HepG2 (cell line): ENCODE results near the gene LMNA. TPM values are rescaled to one million over a fixed set of nuclear protein-coding genes. Genes with fewer than 3 reads are reported as not detected.

Experiments used
- ATAC-seq: fragments of 200-7000 bp; cut with Tn5 transposase; 3 replicates; pipeline ENCODE4 v1.9.1; 2020; ENCODE audit warnings: mild to moderate bottlenecking, moderate library complexity
- BruUV-seq: library from RNA; stranded (reverse); fragments of 400-500 nt; replicated peaks from 2 replicates; lab custom pipeline; 2021; lab: Mats Ljungman, UMichigan
- CTCF ChIA-PET: fragments of 300-600 bp; formaldehyde crosslinking; extraction: SDS; loops from one replicate; lab custom pipeline; 2021; ENCODE audit warnings: low total read pairs, inconsistent platforms, low intra/inter-chr PET ratio; lab: Yijun Ruan, JAX
- POLR2A ChIA-PET: fragments of 350-600 bp; sonication (Branson Sonifier 250); formaldehyde crosslinking; loops from one replicate; lab custom pipeline; 2020; ENCODE audit warnings: antibody characterized with exemption, inconsistent platforms; lab: Yijun Ruan, JAX
- DNase-seq: peaks from one replicate; pipeline ENCODE4 v3.0.0-alpha.2; 2015; ENCODE audit warnings: low spot score
- FAIRE-seq: peaks from 3 replicates; lab custom pipeline; 2011; peaks lifted over from hg19 to GRCh38; lab: Jason Lieb, UNC
- H2AFZ ChIP-seq: one replicate; pipeline ENCODE4 v1.6.1; 2011; ENCODE audit warnings: low read length, inconsistent platforms
- H3K27ac ChIP-seq: fragments of 300-600 bp; 3 replicates; pipeline ENCODE4 v1.8.0; 2011; ENCODE audit warnings: mixed run types, mild to moderate bottlenecking, mixed read lengths, low read length, inconsistent platforms; ENCODE audit not compliant: insufficient read depth; ENCODE audit errors: extremely low read length
- H3K27me3 ChIP-seq, 2 experiments: fragments of 200-600 bp in 1 of 2; 2 replicates in 1 of 2; 3 replicates in 1 of 2; pipeline versions ENCODE4 v1.6.0 to v1.8.0; 2011; ENCODE audit warnings: low read length in 2 of 2, mild to moderate bottlenecking in 2 of 2, moderate library complexity in 2 of 2, inconsistent platforms in 1 of 2; ENCODE audit not compliant: insufficient read depth in 2 of 2, control insufficient read depth in 1 of 2
- H3K36me3 ChIP-seq, 2 experiments: fragments of 200-600 bp in 1 of 2; replicated peaks in 1 of 2; 2 replicates in 1 of 2; 3 replicates in 1 of 2; pipeline versions ENCODE4 v1.5.1 to v1.8.0; 2011; ENCODE audit warnings: low read length in 2 of 2, inconsistent platforms in 1 of 2; ENCODE audit not compliant: insufficient read depth in 2 of 2, control insufficient read depth in 1 of 2
- H3K4me1 ChIP-seq: 2 replicates; pipeline ENCODE4 v1.5.1; 2012; ENCODE audit warnings: low read length, inconsistent platforms; ENCODE audit not compliant: insufficient read depth
- H3K4me2 ChIP-seq: 2 replicates; pipeline ENCODE4 v1.6.0; 2011; ENCODE audit warnings: low read depth, low read length, inconsistent platforms
- H3K4me3 ChIP-seq, 3 experiments: fragments of 200-600 bp in 1 of 3; sonication (generic), shearing (Covaris generic) in 1 of 3; replicated peaks in 1 of 3; 2 replicates each; pipeline ENCODE4 v1.5.1; 2011 to 2016; ENCODE audit warnings: low read length in 3 of 3, inconsistent platforms in 2 of 3, low read depth in 2 of 3, mild to moderate bottlenecking in 2 of 3, control low read depth in 1 of 3, mixed read lengths in 1 of 3; ENCODE audit not compliant: insufficient read depth in 1 of 3
- H3K79me2 ChIP-seq: one replicate; pipeline ENCODE4 v1.6.1; 2011; ENCODE audit warnings: low read length, inconsistent platforms; ENCODE audit not compliant: insufficient read depth
- H3K9ac ChIP-seq: 2 replicates; pipeline ENCODE4 v1.6.0; 2011; ENCODE audit warnings: mild to moderate bottlenecking, low read depth, low read length, inconsistent platforms; ENCODE audit not compliant: insufficient read depth
- H3K9me3 ChIP-seq: 2 replicates; pipeline ENCODE4 v1.5.1; 2012; ENCODE audit warnings: mild to moderate bottlenecking, low read length
- H4K20me1 ChIP-seq: 2 replicates; pipeline ENCODE4 v1.6.0; 2011; ENCODE audit warnings: inconsistent platforms, mild to moderate bottlenecking, low read length, moderate library complexity; ENCODE audit not compliant: insufficient read depth
- E2F5 ChIP-seq: sonication (generic); formaldehyde crosslinking; conservative IDR thresholded peaks from 2 replicates; pipeline ENCODE4 v1.4.0; 2020; ENCODE audit warnings: missing genetic modification reagents
- WGBS: methylation state at CpG from one replicate; pipeline ENCODE4 v1.1.6; 2017; ENCODE audit warnings: low lambda C conversion rate; 5-methylcytosine and 5-hydroxymethylcytosine counted together
- in situ Hi-C: cut with HindIII; loops from 2 replicates; pipeline ENCODE4 v1.10.0; 2017; ENCODE audit warnings: low pct_unique_long_range_greater_than_20kb; ENCODE audit not compliant: extremely low pct_ligation_motif_present
- intact Hi-C: fragments of 100-400 bp; cut with micrococcal nuclease; formaldehyde crosslinking; loops from one replicate; pipeline ENCODE4 v1.10.0; 2022; ENCODE audit not compliant: unreplicated experiment
- polyA plus RNA-seq, 8 experiments: library from polyadenylated mRNA; depleted of rRNA in 3 of 8; stranded (reverse) in 7 of 8; unstranded in 1 of 8; fragments of >200 nt; fragmentation: Illumina TruSeq in 4 of 8; extraction: Trizol in 4 of 8; gene quantifications; 2 replicates each; pipeline versions ENCODE4 v1.2.1 to v1.2.3, GENCODE V29; 2011 to 2016; ENCODE audit warnings: low read depth in 4 of 8, missing spikeins in 1 of 8, mixed read lengths in 1 of 8; ENCODE audit not compliant: insufficient read depth in 1 of 8
- total RNA-seq, 5 experiments: library from RNA; depleted of rRNA; stranded (reverse); fragments of >200 nt; fragmentation: Illumina TruSeq; extraction: Trizol; gene quantifications; 2 replicates each; pipeline ENCODE4 v1.2.3, GENCODE V29; 2016; ENCODE audit warnings: low read depth in 1 of 5
- TF ChIP-seq, protein P1 (sequence below): sonication (generic); formaldehyde crosslinking; IDR thresholded peaks from 2 replicates; pipeline ENCODE4 v1.5.1; 2020; ENCODE audit warnings: mild to moderate bottlenecking, missing genetic modification reagents, moderate library complexity

The LMNA gene
- total and polyA plus RNA-seq, 2 of the 13 experiments (the other 11 are each of a cell fraction or from before 2014, with no cell fraction given), result 107 to 225 TPM

GRCh38 chr1:156149374-156150332 lies 35.1 kb downstream of the LMNA start:
- Histone ChIP-seq H3K9ac (no peak overlapping the region), H3K4me2 (peak overlapping the region; percentile 70), H3K36me3 (no peaks in the 10 kb centered on the region), H3K27ac (no peak overlapping the region), H3K9me3 (no peaks in the 10 kb centered on the region), H4K20me1 (no peaks in the 10 kb centered on the region), H3K27me3 (peaks cover 0 to 12% of the 10 kb centered on the region in 2 experiments; a peak in 3 of 5 replicates), H3K4me3 (0 out of 6 replicates have a peak overlapping the region, but pooled peaks of 1 of the 3 experiments have one; percentile 41), H3K4me1 (peaks cover 70% of the 10 kb centered on the region), H3K79me2 (no peaks in the 10 kb centered on the region), H2AFZ (no peak overlapping the region)
- ATAC-seq (no peak), DNase-seq (no peak), FAIRE-seq (no peak)
- in situ Hi-C loops (no loop called here), intact Hi-C loops (loop anchor here (5.0 kb wide), 1 partner anchor 33 kb away; no protein-coding TSS in a partner anchor)
- no peak for TF ChIP-seq E2F5 (CRISPR knock-in tag)
- TF ChIP-seq, protein P1, sequence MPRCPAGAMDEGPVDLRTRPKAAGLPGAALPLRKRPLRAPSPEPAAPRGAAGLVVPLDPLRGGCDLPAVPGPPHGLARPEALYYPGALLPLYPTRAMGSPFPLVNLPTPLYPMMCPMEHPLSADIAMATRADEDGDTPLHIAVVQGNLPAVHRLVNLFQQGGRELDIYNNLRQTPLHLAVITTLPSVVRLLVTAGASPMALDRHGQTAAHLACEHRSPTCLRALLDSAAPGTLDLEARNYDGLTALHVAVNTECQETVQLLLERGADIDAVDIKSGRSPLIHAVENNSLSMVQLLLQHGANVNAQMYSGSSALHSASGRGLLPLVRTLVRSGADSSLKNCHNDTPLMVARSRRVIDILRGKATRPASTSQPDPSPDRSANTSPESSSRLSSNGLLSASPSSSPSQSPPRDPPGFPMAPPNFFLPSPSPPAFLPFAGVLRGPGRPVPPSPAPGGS (CRISPR knock-in tag), result 0 out of 2 replicates have a peak, but pooled peaks have one; percentile 1
- 73% methylated on average over 15 of the region's 20 CpGs for WGBS
- no TSS peak for BruUV-seq
- ChIA-PET CTCF (no interaction called here), POLR2A (interaction anchor here (0.6 to 2.1 kb wide), 5 partner anchors 36 to 215 kb away, joined by 3 to 12 read pairs (median 3); partner anchors contain the start of genes KHDC4, LMNA and PMF1)
